ENCODE measurements around the gene NOP14.

The NOP14 gene

DNA sequence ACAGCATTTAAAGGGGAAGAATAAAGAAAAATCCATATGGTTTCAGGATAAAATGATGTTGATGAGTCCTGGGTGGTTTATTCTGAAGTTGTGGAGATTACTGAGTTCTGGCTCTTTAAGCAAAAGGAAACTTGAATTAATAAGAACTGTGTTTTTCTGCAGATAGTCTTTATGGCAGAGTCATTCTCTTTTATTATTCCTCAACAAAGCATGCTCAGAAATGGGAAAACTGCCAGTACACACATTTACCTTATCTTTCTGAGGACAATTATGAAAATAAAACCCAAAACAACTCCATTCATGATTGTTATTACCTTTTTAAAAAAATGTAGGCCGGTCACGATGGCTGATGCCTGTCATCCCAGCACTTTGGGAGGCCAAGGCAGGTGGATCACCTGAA is 61.1 kb downstream of the NOP14 start:
- TF ChIP-seq CTCF (IDR thresholded peaks at IDR 0.05; ENCODE audit: insufficient read depth, missing control alignments) = no peak
- no peak for DNase-seq (ENCODE audit: insufficient read length, low spot score)
- no peak for FAIRE-seq

- FAIRE-seq (no peak), DNase-seq (ENCODE audit: insufficient read length, low spot score) (no peak)
- no peak for TF ChIP-seq CTCF (IDR thresholded peaks at IDR 0.05; ENCODE audit: insufficient read depth, missing control alignments)
Measured at GRCh38 chr4:2901186-2901585, 62.0 kb downstream of the NOP14 start.

- FAIRE-seq = no peak
- DNase-seq (ENCODE audit: insufficient read length, low spot score) = no peak
- TF ChIP-seq CTCF (IDR thresholded peaks at IDR 0.05; ENCODE audit: insufficient read depth, missing control alignments) = no peak
Measured at GRCh38 chr4:2900741-2901140, 62.5 kb downstream of the NOP14 start.

DNA sequence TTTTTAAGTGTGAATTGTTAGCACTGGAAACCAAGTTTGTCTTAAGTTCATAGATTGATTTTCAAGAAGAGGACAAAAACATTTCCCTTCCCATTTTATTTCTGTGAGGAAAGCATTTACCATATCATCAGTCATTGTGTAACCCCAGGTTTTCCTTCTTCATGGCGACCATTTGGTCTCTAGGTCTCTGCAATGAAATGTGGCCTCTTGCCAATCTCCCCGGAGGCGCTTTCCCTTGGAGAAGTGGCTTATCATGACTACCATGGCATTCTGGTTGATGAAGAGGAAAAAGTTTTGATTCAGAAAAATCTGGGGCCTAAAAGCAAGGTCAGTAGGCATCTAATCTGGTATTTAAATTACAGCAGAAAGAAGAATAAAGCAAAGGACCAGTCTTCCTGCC is 65.2 kb downstream of the NOP14 start:
- DNase-seq (ENCODE audit: insufficient read length, low spot score) (no peak), FAIRE-seq (no peak)
- TF ChIP-seq CTCF (IDR thresholded peaks at IDR 0.05; ENCODE audit: insufficient read depth, missing control alignments) = no peak

- no peak for DNase-seq (ENCODE audit: insufficient read length, low spot score)
- FAIRE-seq = no peak
- TF ChIP-seq CTCF (IDR thresholded peaks at IDR 0.05; ENCODE audit: insufficient read depth, missing control alignments) = no peak
Measured at GRCh38 chr4:2893772-2894171, 69.4 kb downstream of the NOP14 start.

GRCh38 chr4:2891294-2891693 is 71.9 kb downstream of the NOP14 start:
- no peak for FAIRE-seq
- TF ChIP-seq CTCF (IDR thresholded peaks at IDR 0.05; ENCODE audit: insufficient read depth, missing control alignments) = no peak
- DNase-seq (ENCODE audit: insufficient read length, low spot score) = no peak

GRCh38 chr4:2888886-2889285 is 74.3 kb downstream of the NOP14 start:
- no peak for DNase-seq (ENCODE audit: insufficient read length, low spot score)

More at GRCh38 chr4:2888886-2889285, 74.3 kb downstream of the NOP14 start:
- no peak for FAIRE-seq
- no peak for TF ChIP-seq CTCF (IDR thresholded peaks at IDR 0.05; ENCODE audit: insufficient read depth, missing control alignments)

Measured in D721Med (cell line).